BJ (cell line): ENCODE measurements around the gene CACNA1E. TPM values are rescaled to one million over a fixed set of nuclear protein-coding genes. Genes with fewer than 3 reads are reported as not detected.

ENCODE experiments used
- CTCF ChIA-PET: fragments of 350-600 bp; formaldehyde crosslinking; extraction: SDS; loops from one replicate; lab custom pipeline; 2021; ENCODE audit warnings: antibody characterized with exemption, inconsistent platforms; lab: Yijun Ruan, JAX
- POLR2A ChIA-PET: fragments of 300-600 bp; sonication (Branson Sonifier 250); formaldehyde crosslinking; extraction: SDS; loops from one replicate; lab custom pipeline; 2021; ENCODE audit warnings: antibody characterized with exemption; lab: Charles Lee
- DNase-seq: peaks from one replicate; pipeline ENCODE4 v3.0.0-alpha.2; 2011; ENCODE audit warnings: low read depth
- H3K27me3 ChIP-seq: 2 replicates; pipeline ENCODE4 v1.6.0; 2011; ENCODE audit warnings: low read length; ENCODE audit not compliant: control insufficient read depth, insufficient read depth
- H3K36me3 ChIP-seq: 2 replicates; pipeline ENCODE4 v1.5.1; 2011; ENCODE audit warnings: low read length; ENCODE audit not compliant: control insufficient read depth, insufficient read depth
- H3K4me3 ChIP-seq: 2 replicates; pipeline ENCODE4 v1.5.1; 2011; ENCODE audit warnings: low read depth, mild to moderate bottlenecking, control low read depth, low read length
- polyA plus RNA-seq: library from polyadenylated mRNA; depleted of rRNA; stranded (reverse); fragments of >200 nt; gene quantifications from 2 replicates; pipeline ENCODE4 v1.2.3, GENCODE V29; 2011
- TF ChIP-seq, protein P1 (sequence below): IDR thresholded peaks from 2 replicates; pipeline ENCODE4 v1.5.1; 2011; ENCODE audit warnings: low read depth, mild to moderate bottlenecking, control low read depth, inconsistent platforms, low read length, moderate library complexity; ENCODE audit not compliant: insufficient read depth

CACNA1E gene
- polyA plus RNA-seq, 1 experiment = not detected

DNA sequence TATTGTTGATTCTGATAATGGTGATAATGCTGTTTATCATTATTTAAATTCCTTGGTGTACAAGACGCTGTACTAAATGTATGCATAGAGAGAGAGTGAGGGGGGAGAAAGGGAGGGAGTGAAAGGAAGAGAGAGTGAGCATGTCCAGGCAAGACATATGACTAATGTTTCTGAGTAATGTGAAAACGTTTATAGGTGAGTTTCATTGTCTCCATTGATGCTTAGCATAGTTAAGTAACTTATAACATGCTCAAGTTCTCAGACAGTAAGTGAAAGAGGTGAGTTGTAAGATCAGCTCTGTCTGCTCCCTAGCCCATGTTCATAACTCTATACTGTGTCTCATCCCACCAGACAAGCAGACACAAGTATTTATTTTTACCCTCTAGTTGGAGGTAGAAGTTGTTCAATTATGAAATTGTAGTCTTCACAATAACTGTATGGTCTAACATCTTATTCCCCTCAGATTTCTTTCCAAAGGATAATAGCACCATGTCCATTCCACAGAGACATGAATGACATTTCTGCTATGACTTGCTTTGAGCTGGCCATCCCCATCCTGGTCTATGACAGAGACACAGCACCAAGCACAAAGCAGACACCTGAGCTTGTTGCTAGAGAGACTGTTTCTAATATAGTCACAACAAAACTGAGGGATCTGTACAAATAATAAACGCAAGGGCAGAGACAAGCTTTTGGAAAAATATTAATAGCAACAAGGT is 285.1 kb downstream of the CACNA1E start:
- Histone ChIP-seq H3K4me3 (no peak overlapping the region), H3K27me3 (no peaks in the 10 kb centered on the region), H3K36me3 (no peaks in the 10 kb centered on the region)
- POLR2A ChIA-PET = no interaction called here
- TF ChIP-seq, protein P1, sequence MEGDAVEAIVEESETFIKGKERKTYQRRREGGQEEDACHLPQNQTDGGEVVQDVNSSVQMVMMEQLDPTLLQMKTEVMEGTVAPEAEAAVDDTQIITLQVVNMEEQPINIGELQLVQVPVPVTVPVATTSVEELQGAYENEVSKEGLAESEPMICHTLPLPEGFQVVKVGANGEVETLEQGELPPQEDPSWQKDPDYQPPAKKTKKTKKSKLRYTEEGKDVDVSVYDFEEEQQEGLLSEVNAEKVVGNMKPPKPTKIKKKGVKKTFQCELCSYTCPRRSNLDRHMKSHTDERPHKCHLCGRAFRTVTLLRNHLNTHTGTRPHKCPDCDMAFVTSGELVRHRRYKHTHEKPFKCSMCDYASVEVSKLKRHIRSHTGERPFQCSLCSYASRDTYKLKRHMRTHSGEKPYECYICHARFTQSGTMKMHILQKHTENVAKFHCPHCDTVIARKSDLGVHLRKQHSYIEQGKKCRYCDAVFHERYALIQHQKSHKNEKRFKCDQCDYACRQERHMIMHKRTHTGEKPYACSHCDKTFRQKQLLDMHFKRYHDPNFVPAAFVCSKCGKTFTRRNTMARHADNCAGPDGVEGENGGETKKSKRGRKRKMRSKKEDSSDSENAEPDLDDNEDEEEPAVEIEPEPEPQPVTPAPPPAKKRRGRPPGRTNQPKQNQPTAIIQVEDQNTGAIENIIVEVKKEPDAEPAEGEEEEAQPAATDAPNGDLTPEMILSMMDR = no peak
- DNase-seq = no peak
- CTCF ChIA-PET = no interaction called here

DNA sequence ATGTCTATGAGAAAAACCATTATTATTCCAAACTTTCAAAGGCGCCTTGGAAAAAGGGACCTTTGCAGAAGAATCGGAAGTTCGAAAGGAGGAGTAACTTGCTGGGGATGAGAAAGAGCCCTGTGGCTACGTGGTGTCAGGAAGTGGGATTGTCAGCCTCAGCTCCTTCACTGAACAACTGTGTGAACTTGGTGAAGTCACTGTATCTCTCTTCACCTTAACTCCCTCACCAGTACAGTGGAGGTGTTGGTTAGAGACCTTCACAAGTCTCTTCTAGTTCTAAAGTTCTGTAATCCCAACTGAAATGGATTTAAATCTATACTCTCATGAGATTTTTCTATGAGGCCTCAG is 285.6 kb downstream of the CACNA1E start:
- Histone ChIP-seq H3K36me3 (no peaks in the 10 kb centered on the region), H3K4me3 (no peak overlapping the region), H3K27me3 (no peaks in the 10 kb centered on the region)
- TF ChIP-seq, protein P1 = no peak
- CTCF ChIA-PET = no interaction called here
- POLR2A ChIA-PET = no interaction called here
- DNase-seq = no peak

DNA sequence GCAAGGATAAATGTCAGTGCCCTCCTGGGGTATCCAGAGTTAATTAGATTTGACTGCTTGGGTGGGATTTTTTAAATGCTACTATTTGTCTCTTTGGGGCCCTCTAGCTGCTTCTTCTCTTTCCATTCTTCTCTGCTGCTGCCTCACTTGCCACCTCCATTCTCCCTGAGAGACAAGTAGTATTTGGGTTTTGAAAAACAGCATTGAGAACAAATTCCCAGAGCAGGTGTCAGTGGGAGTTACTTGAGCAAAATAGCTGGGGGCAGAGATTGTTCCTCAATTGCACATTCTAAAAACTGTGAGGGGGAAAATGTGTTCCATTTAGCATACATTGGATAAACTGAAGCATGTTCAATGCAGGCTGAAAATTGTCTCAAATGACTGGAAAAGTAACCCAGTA is 286.5 kb downstream of the CACNA1E start:
- no peak overlapping the region for H3K4me3 ChIP-seq
- no peaks in the 10 kb centered on the region for H3K36me3 ChIP-seq
- ChIA-PET CTCF (no interaction called here), POLR2A (no interaction called here)
- TF ChIP-seq, protein P1 = no peak
- DNase-seq = no peak
- no peaks in the 10 kb centered on the region for H3K27me3 ChIP-seq

DNA sequence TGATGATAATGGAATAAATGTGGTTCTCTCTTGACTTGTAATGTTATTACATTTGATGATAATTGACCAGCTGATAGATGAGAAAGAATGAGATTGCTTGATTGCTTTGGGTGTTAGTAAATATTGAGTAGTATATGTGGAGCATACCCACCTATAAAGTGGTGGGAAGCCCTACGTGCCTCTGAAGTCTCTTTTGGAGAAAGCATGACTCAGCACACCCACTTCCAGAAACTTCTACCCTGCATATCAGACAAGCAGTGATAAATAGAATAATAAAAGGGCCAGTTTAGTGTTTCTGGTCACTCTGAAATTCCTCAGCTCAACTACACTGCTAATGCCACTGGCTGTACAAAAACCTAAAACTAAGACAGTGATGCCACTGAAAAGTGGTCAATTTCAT is 289.4 kb downstream of the CACNA1E start:
- POLR2A ChIA-PET = no interaction called here
- CTCF ChIA-PET = no interaction called here
- Histone ChIP-seq H3K27me3 (no peaks in the 10 kb centered on the region), H3K36me3 (no peaks in the 10 kb centered on the region), H3K4me3 (no peak overlapping the region)
- TF ChIP-seq, protein P1 = no peak
- DNase-seq = no peak

DNA sequence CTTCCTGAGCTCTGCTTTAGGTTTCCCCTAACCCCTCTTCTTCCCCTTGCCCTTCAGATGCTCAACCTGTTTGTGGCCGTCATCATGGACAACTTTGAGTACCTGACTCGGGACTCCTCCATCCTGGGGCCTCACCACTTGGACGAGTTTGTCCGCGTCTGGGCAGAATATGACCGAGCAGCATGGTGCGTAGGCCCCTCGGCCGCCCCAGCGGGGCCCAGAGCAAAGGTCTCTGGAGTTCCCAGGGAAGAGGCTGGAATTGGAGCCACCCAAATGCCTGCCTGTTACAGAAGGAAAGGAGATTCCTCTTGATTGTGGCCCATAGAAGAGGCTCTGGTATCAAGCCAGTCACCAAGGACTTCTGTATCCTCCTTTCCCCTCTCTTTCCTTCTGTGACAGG is 292.7 kb downstream of the CACNA1E start:
- H3K36me3 ChIP-seq = no peaks in the 10 kb centered on the region
- no peak overlapping the region for H3K4me3 ChIP-seq
- no peak for DNase-seq
- ChIA-PET POLR2A (no interaction called here), CTCF (no interaction called here)
- TF ChIP-seq, protein P1 = no peak
- no peaks in the 10 kb centered on the region for H3K27me3 ChIP-seq
